GM19395 (cell line): ENCODE data around the gene PDIA6.

Source experiments
- ATAC-seq: cut with Tn5 transposase; IDR thresholded peaks from one replicate; pipeline ENCODE4 v1.9.1; 2021; ENCODE audit warnings: mild to moderate bottlenecking, moderate library complexity; ENCODE audit not compliant: unreplicated experiment

PDIA6 gene

DNA sequence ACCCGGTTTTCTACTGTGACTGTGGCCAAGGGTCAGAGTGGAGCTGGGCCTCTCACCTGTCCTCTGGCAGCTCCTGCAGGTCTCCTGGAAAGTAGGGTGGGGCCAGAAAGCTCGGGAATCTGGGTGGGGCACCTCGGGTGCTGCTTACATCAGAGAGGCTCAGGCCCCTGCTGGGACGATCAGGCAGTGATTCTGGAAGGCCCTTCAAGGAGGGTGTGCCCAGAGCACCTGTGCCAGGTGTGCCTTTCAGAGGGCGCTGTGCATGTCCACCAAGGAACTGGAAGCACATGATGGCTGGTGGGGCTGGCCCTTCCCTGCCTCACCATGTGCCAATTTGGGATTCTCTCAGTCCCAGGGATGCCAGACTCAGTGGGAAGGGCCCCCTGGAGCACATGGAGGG, 47.1 kb downstream of the PDIA6 start:
- no peak for ATAC-seq

DNA sequence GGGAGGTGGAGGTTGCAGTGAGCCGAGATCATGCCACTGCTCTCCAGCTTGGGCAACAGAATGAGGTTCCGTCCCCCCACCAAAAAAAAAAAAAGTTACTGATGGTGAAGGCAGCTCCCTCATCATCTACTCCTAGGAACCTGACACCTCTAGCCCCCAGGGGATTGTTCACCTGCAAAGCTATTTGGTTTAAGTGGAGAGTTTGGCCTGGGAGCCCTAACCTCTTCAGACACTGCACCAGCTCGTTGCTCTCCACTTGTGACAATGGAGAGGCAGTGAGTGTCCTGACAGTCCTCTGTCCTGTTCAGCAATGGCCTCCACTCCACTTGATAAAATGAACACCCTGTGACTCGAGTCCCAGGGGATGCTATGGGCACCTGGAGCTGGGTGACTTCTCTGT, 47.7 kb downstream of the PDIA6 start:
- no peak for ATAC-seq

DNA sequence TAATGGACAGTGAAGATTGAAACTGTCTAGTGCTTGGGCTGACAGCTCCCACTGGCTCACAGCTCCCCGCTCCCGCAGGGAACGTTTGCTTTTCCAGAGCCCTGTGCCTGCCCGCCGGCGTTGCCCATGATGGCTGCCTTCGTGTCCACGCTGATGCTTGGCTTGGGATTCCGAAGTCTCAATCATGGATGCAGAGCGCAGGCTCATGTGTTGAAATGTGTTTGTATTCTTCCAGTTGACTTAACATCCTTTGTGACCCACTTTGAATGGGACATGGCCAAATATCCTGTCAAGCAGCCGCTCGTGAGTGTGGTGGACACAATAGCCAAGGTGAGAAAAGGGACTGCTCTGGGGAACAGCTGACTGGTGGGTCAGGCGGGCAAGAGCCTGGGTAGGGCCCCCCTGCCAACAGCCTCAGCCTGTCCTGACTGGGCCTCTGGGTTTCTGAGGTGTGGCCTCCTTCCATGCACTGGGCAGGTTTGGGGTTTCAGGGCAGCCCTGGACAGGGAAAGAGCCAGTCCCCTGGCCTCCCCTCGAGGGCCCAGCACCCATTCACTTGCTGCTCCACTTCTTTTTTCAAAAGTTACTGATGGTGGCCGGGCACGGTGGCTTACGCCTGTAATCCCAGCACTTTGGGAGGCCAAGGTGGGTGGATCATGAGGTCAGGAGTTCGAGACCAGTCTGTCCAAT, 48.3 kb downstream of the PDIA6 start:
- ATAC-seq: no peak

DNA sequence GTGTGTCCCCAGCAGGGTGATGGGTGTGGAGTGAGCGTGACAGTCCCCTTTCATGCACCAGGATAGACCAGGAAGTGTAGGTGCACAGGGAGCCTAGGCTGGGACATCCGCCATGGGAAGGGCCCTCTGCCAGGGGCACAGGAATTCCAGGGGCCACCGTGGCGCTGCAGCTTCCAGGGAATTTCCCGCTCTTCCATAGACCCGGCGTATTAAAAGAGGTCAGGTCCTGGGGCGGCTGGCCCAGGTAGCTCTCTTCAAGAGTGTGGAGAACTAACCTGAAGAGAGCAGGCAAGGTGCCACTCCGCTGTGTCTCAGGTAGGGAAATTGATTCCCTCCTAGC, 49.2 kb downstream of the PDIA6 start:
- ATAC-seq: no peak

DNA sequence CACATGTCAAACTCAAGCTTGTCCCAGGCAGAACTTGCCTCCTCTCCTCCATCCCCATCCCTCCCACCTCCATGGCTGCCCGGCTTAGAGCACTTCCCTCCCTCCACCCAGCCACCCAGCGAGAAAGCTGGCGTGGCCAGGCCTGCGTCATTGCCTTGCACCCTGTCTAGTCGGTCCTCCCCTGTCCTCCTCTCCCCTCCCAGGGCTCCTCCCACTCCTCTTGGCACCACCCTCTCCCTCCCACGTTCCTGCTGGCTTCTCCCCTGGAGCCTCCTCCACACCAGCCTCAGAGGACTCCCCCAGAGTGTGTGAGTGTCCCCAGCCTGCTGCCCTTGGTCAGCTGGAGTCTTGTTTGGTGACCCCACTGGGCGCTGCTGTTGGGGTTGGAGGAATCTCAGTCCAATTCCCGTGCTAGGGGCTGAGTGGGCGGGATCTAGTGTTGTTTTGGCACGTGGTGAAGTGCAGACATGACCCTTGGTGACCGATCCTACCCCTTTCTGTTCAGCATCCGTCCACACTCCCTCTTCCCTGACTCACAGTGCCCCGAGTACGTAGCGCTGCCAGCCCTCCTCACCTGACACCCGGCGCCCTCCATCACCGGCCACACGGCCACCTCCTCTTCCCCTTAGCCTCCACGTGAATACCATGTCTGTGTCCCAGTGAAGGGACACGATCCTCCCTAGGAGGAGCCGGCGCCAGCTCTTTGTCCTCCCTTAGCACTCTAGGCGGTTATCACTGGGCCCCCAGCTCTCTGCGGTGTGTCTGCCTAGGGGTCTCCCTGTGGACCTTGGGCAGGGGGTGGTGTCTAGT, 49.7 kb downstream of the PDIA6 start:
- no peak for ATAC-seq

DNA sequence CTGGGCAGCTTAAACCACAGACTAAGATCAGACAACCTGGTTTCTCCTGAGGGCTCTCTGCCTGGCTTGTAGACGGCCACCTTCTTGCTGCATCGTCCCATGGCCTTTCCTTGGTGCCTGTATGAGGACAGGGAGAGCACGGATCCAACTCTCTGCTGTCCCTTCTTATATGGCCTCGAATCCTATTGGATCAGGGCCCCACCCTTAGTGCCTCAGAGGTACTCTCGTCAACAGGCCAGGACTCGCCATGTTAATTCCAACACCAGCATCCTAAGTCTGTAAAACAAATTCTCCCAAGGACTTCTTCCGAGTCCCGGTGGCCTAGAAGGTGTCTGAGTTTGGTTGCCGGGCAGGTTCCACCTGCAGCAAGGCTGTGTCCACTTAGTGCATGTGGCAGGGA, 51.0 kb downstream of the PDIA6 start:
- ATAC-seq: no peak

DNA sequence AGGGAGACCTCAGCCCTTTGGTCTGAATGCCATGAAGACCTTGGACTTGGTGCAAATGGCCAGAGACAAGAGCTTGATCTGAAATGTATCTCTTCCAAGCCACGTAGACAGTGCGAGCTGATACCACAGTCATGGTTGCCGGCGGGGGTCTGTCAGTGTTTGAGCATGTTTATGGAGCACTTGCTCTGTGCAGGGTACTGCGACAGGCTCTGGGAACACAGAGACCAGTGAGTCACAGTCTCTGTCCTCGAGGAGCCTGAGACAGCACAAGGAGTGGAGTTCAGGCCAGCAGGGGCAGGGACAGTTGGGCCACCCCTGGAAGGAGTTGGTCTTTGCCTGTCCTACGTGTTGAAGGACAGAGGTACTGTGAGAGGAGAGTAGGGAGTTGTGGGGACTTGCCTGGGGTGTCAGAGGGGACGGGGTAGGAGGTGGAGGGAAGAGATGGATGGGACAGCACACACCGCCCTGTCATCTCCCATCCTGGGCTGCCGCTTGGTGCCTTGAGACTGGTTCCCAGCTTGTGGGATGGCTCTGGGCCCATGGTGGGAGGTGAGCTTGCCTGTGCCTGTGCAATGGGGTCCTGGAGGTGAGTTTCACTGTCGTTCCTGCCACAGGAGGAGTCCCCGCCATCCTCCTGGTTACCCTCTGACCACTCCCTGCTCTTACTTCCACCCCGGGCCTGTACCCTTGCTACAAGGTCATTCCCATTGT, 51.6 kb downstream of the PDIA6 start:
- no peak for ATAC-seq

DNA sequence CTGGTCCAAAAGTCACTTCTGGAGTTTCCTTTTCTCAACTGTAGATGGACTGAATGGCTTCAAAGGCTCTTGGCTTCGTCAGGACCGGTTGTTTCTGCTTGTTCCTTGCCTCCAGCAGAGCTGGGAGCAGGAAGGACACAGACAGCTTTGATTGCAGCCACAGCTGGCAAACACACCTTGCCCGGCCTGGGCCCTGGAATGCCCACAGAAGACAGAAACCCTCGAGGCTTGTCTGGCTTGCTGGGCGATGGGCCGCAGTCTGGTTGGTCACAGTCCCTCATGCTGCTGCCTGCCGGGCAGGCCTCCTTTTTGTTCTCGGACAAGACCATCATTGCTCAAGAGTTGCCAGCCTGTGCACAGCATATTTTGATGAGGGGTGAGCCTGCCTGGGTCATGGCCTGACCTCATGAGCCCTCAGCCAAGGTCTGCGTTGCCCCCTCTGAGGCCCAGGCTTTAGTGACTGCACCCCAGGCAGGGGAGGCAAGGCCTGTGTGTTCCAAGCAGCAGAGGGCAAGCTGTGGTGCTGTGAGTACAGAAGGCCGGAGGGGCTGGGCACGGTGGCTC, 53.4 kb downstream of the PDIA6 start:
- ATAC-seq: no peak

DNA sequence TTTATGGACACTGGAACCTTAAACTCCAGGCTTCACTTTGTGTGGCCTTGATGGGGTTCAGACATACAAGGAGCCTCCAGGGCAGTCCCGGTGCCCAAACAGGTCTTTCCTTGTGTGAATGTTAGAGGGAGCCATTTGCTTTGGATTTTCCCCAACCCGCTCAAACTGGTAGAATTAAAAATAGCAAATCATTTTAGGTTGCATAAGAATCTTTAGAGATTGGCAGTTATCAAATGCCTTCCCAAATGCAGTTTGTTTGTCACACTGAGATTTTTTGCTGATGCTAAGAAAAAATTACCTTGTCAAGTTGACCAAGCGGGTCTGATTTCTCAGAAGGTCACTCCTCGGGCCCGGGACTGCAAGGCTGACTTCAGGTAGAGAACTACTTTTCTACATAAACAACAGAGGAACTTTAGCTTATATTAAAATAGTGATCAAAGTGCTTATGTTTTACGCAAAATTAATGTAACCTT, 54.7 kb downstream of the PDIA6 start:
- no peak for ATAC-seq

DNA sequence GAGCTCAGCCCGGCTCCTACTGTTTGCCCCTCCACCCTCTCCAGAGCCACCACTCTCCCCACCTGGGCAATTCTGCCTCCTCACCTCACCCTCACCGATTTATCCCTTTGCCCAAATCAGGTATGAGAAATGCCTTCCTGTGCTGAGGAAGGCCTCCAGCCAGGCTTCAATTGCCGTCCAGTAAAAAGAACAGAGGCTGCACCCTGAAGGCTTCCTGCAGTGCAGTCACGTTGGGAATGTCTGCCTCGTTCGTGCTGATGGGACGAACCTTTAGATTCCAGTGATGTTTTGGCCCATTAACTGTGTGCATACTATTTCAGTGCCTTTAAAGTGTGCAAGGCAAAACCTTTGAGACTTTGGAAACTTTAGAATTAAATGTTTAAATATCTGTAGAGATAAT, 57.0 kb downstream of the PDIA6 start:
- ATAC-seq: no peak

DNA sequence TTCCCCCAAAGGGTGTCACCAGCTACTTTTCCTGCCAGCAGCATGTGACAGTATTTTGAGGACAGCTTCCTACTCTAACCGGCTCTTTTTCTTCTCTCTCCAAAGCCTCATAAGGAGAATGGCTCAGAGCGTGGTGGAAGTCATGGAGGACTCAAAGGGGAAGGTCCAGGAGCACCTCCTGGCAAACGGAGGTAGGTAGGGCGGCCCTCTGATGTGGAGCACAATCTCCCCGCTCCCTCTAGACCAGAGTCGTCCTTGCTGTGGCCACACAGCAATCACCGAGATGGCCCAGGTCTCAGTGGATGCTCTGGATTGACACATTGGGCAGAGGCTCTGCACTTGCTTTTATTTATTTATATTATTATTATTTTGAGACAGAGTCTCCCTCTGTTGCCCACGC, 58.7 kb downstream of the PDIA6 start:
- no peak for ATAC-seq

DNA sequence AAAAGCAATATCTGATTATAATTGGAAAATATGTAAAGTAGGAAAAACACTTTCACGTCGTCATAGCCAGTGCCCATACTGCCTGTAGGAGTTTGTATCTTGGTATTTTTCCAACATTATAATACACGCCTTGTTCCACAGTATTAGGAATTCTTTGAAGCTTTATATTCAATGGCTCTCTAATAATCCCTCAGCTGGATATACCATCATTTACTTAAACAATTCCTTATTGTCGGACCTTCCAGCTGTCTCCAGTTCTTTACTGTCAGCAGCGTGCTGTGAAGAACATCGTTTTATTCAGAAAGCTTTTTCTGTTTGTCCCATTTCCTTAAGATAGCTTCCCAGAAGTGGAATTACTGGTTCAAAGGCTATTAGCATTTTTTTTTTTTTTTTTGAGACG, 59.4 kb downstream of the PDIA6 start:
- ATAC-seq: no peak

DNA sequence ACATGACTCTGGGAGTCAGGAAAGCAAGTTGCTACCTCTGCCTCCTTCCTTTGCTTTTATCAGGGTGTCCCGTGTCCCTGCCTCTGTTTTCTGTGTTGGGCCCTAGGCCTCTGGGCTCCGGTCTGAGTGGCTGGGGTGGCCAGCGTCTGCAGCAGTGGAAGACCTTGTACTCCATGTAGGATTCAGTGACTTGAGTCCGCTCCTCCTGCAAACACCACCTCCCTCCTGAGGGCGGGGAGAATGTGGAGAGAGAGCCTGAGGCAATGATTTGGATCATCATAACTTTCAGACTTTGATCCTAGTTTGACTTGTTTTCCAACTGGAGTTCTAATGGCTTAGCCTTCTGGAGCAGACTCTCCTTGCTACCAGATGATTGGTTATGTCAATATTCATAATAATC, 60.3 kb downstream of the PDIA6 start:
- no peak for ATAC-seq

DNA sequence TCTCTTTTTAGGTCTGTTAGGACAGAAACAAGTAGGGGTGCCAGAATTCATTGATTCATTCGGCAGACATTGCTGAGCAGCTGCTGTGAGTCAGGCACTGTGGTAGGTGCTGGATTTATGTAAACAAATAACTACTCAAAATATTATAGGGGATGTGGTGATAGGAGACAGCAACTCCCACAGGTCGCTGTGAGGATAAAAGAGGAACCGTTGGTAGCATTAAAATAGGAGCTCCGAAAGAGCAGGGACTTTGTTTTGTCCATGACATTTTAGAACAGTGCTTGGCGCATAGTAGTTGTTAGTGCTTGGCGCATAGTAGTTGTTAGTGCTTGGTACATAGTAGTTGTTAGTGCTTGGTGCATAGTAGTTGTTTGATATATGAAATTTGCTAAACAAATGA, 62.0 kb downstream of the PDIA6 start:
- no peak for ATAC-seq

DNA sequence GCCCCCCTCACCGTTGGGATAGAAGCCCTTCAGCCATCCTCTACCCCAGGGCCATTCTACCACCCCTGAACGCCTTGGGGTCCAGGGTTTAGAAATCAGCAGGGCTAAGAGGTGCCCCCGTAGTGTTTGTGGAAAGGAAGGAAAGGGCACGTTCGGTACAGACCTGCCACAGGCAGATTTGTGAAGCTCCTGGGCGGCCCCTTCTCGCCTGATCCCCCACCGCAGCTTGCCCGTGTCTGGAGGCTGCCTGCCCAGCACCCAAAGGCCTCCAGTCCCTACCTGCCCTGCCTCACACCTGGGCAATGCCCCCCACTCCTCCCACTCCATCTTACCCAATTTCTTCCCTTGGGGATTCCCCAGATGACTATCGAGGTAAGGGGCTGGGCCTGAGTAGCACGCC, 69.9 kb downstream of the PDIA6 start:
- no peak for ATAC-seq

DNA sequence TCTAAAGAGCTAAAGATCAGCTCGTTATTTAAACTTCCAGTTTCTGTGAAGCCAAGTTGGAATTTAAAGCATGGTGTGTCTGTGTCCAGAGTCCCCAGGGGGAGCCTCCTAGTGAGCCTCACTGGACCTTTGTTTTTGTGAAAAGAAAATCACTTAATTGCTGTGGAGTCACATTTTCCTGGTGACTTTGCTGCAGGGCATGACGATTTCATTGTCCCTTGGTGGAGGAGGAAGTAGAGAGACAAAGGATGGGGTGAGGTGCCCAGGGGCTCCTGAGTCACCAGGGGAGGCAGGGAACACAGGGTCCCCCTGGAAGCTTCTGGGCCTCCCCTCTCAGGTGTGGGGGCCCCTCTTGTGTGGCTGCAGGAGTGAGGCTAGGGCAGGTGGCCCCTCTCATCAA, 71.4 kb downstream of the PDIA6 start:
- no peak for ATAC-seq

DNA sequence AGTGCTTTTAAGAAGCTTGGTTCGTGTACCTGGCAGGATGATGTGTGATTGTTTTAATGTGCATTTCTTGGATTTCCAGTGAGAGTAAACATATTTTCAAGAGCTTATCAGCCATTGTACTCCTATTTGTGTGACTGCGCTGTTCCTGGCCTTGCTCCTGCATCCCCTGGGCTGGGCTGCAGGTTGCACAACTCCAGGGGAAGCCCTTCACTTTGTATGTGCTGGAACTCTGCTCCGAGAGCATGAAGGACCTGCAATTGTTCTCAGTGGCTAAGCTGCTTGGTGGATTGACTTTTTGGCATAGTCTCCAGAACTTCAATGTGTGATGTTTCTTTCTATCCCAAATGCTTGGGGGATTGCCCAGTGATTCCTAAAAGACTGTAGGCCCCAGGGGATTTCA, 72.4 kb downstream of the PDIA6 start:
- ATAC-seq: no peak

DNA sequence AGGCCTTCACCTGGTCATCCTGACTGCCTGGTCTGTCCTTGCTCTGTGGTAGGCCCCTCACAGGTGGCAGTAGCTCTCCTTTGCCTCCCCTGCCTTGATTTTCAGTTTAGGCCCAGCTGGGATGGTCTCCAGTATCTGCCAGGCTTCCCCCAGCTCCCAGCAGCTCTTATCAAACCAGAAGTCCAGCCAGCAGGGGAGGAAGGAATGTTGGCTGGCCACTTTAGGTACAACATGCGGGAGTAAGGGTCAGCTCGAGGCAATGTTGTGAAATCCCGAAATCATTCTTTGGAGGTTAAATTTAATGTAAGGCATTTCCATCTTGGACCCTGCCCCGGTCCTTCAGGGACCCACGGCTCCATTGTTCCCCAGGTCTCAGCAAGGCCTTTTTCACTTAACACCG, 74.4 kb downstream of the PDIA6 start:
- no peak for ATAC-seq

DNA sequence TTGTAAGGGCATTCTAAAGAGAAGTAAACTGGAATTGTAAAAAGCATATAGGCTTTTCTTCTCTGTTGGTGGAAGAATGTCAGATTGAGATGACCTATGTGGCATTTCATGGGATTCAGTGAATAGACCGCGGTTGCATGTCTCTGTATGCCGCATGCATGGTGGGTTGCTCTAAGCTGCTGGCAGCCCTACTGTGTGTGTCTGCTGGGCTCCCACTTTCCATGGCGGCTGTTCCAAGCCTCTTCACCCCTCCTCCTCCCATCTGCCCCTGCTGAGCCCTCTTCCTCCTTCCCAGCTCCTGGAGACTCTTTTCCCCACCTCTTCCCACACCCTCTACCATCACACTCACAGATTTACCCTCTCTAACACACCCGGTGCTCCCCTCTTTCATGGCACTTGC, 78.6 kb downstream of the PDIA6 start:
- no peak for ATAC-seq

DNA sequence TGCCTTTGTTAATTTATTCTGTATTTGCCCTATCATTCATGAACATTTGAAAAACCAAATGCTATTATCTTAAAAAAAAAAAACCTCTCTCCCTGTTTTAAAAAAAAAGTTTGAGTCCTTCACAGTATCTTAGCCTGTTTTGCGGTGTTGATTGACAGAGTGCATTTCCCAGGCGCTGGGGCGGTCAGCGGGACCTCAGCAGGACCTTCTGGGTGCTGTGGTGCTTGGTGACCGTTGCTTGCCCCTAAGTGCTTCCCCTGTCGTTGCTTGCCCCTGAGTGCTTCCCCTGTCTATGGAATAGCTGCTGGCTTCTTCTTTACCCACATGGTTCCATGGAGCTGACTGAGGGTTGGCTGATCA, 79.0 kb downstream of the PDIA6 start:
- ATAC-seq: no peak
